Ammon's horn (tissue), 1 donor: ENCODE results near the gene NR3C2.

ENCODE experiments used
- DNase-seq: peaks from one replicate; pipeline ENCODE4 v3.0.0-alpha.2; 2016; ENCODE audit warnings: low spot score

The NR3C2 gene

DNA sequence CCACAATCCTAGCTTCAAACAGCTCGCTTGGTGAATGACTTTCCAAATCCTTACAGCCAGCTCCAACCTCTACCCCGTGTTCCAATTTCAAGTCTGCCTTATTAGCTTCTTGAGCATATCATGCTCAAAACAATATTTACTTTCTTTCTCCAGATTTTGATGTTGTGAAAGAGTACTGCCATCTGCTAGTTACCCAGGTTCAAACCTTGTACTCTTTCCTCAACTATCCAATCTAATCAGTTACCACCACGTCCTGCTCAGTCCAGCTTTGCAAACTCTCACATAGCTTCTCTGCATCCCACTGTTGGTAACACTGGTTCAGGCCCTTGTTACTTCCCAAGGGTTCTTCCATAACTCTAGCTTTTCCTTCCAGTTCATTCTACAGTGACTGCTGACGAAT lies 179.1 kb downstream of the NR3C2 start:
- no peak for DNase-seq

DNA sequence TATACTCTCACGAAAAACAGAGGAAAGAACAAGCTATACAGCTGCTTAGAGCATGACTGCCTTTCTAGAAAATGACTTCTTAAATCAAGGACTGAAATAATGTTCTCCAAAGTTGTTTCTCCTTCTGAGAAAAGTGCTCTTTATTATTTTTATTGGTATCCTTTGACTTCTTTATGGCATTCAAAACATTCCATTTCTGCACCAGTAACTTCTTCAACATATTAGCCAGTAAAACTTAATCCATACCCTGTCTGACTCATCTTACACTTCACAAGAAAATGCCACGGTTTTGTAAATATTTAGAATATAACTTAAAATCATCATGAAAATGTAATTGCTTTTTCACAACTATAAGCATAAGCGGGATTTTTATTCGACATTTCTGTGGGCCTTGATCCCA lies 180.4 kb downstream of the NR3C2 start:
- no peak for DNase-seq

DNA sequence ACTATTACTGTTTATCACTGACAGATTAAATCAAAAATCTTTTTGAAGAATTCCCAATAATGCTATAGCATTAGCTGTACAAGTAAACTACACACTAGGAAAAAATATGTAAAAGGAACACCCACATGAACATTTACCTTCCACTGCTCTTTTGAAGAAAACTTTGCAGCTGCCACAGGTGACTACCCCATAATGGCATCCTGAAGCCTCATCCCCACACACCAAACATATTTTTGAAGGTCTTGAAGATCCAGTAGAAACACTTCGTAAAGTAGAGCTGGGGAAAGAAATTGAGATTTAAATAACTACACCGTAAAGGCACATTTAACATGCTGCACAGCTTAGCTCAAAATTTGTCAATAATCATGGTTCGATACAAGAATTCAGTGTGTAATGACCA lies 182.4 kb downstream of the NR3C2 start:
- DNase-seq, result no peak

DNA sequence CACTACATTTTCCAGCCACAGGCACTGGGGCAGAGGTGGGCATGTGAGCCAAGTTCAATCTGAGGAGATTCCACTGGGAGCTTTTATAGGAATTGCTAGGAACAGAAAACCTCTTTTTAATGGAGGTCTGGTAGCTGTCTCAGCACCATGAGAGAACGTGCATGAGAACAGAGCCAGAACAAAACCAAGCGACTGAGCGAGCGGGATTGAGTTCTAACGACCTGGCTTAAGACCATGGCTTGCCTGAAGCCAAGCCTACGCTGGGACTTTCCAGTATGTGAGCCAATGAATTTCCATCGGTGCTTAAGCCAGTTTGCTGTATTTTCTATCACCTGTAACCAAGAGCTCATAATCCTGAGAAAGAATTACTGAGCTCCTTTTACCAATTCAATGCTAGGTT lies 183.7 kb downstream of the NR3C2 start:
- peak; percentile 16 for DNase-seq

DNA sequence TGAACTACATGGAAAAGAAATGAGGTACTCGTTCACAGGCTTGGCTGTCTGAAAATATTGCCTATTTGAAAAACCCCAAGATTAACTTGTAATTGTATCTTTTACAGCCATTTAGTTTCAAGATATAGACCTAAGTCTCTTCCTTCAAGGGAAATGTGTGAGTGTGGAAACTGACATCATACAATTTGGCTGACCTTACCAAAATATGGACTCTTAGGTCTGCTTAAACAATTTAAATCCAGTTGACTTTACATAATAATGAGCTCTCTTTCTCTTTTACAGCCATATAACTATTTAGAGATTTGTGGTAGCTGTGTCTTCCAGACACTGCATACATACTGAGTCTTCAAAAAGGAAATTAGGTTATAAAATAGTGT lies 186.9 kb downstream of the NR3C2 start:
- DNase-seq, result no peak

DNA sequence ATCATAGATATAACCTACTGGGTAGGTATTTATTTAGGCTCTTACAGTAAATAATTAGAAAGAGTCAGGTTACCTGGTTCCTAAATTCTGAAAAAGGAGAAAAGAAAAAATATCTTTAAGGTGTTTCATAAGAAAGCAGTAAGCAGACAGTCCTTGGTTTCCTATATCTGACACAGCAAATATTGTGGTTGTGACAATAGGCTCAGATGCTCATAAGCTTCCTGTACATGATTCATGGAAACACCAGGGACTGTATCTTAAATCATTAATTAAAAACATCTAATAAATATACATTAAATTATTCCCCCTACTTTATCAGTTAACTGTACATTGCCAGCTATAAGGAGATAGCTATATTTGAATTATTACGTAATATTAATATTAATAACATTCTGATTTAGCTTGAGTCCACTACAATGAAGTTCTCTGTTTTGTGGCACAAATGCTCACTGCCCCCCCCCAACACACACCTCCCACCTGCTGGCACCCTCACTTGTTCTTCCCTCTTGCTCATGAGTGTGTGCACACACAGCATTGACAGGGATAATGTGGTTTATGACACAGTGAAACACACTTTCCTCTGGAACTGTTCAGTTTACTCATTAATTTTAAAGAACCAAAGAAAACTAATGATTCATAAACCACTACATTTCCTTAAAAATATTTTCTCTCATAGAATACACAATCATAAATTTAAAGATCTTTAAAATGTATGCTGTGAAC lies 187.4 kb downstream of the NR3C2 start:
- no peak for DNase-seq

DNA sequence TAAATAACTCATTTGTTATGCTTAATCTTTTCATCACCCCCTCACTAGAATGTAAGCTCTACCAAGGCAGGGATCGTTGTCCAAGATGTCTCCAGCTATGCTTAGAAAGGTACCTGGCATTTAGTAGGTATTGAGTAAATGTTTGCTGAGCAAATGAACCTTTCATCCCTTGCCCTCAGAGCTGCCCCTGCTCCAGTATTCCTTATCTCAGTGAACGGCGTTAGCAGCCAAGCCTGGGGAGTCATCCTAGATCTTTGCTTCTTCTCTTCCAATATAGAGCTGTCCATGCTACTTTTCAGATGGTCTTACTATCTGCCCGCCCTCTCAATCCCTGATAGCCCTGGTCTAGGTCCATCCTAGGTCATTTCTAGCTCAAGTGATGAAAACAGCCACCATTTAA lies 188.4 kb downstream of the NR3C2 start:
- no peak for DNase-seq

DNA sequence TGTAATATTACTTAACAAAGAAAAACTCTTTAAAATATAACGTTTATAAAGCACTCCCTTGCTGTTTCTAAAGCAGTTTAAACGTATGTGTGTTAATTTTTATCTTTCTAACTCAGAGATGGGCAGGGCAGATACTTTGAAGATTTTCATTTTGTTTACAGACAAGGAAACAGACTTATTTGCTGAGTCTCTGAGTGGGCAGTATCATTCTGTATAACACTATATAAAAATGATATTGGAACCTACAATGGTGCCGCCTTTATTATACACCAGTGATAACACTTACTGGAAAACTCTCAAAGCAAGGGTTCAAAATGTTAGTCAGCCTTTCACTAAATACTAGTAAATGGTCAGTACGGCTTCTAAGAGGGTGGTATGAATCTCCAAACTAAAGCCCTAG lies 193.4 kb downstream of the NR3C2 start:
- DNase-seq, result no peak

DNA sequence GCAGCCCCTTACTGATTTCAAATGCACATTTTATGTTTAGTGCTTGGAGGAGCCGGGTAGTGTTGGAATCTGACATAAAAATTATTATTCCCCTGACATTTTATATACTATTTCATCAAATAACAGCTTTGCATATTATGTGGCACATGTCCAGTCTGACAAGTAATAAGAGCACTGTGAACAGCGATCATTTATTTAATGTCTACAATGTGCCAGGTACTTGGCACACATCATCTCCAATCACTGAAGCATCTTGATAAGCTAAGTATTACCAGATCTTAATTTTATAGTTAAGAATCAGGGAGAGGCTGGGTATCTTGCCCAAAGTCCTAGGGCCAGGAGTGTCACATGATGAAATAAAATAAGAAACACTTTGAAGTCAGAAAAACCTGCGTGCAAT lies 197.2 kb downstream of the NR3C2 start:
- no peak for DNase-seq

DNA sequence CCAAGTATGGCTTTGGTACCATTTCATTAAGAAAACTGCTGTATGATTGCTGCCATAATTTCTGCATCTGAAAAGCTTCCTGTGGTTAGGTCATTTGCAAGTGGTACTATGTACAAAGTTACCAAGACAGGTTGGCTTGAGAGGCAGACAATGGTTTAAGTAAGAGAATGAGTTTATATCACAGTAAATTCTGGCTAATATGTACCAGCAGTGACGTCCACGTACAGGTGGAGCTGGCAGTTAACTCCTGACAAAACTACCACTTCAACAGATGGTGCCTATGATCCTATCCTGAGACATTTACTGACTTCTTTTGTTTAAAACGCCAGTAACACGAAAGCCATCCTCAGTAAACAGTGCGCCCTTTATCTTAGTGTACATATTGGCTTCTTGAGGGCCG lies 198.4 kb downstream of the NR3C2 start:
- no peak for DNase-seq

DNA sequence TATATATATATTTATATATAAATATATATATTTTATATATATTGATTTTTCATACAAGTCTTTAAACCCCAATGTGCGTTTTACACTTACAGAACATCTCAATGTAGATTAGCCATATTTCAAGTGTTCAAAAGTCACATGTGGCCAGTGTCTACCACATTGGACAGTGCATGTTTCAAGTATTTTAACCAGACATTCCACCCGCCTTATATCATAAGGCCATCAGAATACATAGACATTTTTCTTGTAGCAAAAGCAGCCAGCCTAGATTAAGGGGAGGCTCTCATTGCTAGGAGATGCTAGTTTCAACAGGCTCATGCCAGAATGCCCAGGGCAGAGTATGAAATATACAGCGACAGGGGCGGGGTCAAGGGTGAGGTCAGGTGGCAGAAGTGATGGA lies 202.0 kb downstream of the NR3C2 start:
- DNase-seq, result no peak

DNA sequence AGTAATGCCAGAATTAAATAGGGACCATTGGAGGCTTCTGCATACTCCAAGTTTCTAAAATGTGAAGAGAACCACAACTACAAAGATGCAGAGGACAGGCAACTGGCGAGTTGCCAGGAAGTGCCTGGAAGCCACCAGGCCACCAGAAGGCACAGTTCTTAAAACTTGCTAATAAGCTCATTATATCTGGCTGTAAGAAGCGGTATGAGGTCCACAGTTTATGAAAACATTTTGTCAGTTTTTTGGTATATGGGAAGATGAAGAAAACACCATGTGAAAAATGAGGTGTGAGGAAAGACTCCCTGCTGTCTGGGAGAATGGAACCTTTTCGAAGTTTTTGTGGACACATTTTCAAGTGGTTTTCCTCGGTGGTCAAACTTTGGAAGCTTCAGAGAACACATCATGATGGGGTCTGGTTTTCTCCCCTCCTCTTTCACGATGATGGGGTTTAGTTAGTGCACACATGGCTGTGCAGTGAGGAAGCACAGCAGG lies 202.7 kb downstream of the NR3C2 start:
- no peak for DNase-seq

DNA sequence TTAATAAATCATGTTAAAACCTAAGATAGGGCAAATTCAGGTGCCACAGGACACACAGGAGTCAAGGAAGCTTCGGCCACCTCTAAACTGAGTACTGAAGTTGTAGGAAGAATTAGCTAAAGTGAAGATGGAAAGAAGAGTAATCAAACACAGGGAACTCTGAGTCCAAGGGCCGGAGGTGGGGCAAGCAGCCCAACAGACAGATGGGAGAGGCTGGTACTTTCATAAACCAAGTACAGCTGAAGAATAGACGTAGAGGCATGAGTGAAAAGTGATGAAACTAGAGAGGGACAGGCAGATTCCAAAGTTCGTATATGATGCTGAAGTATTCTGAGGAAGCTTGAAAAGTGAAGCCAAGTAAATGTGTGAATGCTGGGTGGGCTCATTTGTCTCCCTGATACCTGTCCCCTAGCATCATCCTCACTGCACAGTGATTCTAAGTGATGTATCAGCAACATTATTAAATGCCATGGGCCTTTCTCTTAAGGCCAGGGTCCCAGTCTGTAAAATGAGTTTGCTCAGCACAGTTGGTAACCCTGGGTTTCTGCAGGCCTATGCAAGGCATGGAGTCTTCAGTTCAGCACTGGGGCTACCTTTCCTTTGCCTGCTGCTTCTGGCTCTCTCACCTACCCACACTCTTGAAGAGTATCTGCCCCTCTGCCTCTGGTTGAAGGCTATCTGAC lies 203.3 kb downstream of the NR3C2 start:
- DNase-seq, result no peak

DNA sequence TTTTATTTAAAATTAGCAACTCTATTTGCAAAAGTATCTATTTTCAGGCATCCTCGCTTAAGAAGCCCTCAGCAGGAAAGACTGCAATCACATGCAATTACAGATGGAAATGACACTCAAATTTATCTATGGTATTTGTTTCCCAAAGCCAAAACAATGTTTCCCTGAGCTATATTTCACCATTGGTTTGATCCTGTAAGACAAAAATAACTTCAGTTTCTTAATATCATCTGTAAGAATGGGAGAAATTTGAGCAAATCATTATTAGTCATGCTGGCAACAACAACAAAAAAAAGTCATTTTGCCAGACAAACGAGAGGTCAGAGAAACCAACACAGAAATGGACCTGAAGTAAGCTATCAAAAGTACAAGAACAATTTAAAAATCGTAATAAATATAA lies 204.1 kb downstream of the NR3C2 start:
- DNase-seq, result no peak

DNA sequence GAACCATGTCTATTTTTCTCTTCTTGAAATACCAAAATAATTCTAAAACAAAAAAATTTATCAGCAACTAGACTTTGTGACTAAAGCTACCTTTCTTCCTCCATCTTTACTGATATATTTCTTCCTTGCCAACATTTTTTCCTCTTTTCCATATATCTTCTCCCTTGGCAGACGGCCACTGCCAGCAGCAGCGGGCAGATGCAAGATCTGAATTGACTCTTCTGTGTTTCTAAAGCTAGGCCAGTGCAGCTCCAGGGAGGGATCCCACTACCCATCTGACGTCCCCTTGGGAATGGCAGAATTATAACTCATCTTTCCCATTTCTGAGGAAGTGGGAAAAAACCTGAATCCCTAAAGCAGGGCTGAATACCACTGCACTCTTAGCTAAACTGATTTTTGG lies 206.4 kb downstream of the NR3C2 start:
- DNase-seq, result no peak

DNA sequence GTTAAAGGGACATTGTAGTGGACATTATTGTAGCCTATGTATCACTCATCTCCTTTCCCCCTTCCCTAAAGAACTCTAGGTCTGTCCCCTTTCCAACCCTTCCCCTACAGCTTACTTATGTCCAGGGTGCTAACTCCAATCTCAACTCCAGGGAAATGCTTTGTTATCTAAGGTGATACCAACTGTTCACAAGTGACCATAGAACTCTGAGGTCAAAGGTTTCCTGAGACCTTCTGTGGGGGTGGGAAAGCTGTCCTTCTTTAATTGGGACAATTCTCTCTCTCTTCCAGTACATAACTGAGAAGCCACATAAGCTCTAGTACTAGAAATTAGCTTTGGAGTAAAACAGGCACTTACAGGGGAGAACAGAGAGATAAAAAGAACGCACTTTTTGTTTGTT lies 212.4 kb downstream of the NR3C2 start:
- DNase-seq, result no peak

DNA sequence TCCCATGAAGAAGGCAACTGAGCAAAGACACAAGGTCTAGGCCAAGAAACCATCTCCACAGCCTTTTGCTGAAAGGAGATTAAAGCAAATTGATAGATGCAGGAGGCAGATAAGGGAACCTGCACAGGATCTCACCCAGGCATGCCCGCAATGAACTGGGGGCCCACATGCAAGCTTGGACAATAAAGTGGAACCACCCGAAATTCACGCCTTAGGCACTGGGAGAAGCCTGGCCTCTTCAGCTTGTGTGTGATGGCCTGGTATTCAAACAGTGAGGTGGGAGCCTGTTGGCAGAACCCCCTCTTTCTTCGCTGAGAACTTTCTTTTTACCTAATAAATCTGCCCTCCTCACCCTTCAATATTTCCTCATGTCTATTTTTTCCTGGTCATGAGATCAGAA lies 213.2 kb downstream of the NR3C2 start:
- DNase-seq, result no peak

DNA sequence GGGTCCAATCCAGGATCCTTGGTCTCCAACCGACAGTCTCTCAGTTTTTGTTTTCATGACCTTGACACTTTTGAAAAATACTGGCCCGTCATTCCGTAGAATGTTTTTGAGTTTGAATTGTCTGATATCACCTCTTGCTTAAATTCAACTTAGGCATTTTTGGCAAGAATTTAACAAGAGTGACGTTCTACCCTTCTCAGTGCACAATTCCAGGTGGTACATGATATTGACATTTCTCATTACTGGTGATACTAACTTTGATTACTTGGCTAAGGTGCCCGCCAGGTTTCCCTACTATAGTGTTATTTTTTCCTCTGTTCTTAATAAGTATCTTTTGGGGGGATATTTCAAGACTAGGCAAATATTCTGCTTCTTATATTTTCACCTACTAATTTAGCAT lies 215.1 kb downstream of the NR3C2 start:
- no peak for DNase-seq

DNA sequence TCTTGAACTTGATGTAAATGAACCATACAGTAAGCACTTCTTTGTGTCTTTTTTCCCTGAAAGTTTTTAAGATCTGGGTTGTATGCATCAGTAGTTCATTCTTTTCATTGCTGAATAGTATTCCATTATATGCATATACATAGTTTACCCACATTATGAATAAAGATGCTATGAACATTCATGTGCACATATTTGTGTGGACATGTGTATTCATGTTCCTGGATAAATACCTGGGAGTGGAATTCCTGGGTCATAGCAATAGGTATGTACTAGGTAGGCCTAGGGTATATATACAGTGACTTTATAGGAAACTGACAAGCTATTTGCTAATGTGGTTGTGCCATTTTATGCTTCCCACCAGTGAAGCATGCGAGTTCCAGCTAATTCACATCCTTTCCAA lies 215.9 kb downstream of the NR3C2 start:
- DNase-seq, result no peak

DNA sequence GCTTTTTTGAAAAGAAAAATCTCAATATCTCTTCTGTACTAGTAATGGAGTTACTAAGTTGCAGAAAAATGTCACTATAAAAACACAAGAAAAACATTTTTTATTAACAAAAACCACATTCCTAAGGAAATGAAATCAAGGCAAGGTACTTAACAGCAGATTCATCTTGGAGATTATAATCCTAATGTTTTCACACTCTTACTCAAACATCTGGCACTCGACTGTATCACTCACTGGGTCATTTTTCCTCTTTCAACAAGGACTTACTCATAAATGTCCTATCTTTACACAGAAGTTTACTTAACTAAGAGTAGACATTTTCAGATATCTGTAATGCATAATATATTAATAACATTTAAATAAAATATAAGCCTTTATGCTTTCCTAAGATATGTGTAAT lies 216.6 kb downstream of the NR3C2 start:
- no peak for DNase-seq

DNA sequence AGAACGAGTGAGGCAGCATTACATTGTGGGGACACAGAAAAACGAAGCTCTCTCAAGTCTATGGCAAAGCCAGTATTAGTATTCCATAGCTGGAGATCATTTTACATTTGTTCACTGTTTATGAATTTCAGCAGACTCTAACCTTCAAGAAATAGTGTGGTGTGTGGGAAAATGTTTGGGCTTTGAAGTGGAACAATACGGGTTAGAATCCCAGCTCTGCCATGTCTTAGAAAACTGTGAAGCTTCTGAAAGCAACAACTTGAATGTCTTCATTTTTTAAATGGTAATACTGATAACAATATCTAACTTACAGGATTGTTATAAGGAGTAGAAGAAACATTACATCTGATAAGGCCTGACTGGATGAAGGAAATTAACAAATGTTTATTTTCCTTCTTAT lies 217.7 kb downstream of the NR3C2 start:
- DNase-seq, result no peak

DNA sequence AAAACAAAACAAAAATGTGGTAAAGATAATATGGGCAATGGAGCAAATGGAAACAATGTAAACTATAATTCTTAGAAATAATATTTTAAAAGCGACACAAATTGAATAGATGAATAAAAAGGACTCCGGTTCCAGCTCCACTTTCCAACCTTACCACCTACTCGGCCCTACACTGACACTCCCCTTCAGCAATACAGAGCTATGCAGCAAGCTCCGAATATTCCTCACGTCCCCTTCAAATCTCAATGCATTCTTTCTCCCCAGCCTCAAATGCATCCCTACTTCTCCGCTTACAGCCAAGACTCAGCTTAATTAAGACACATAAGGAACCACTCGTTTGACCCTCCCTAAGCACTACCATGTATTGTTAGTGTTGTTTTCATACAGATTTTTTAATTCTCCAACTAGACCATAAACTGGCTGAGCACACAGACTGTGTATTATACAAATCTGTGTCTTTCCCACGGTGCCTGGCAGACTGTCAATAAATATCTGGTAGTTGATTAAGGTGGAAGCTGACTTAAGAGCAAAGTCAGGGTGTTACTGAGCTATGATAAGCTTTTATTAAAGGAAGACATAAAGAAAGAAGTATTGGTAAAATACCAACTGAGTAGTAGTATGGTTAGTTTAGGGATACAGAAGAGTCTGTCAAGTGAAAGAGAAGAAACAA lies 219.1 kb downstream of the NR3C2 start:
- no peak for DNase-seq
